Chondrocyte (in vitro differentiated cells): ENCODE results near the gene NDUFS8. TPM values are rescaled to one million over a fixed set of nuclear protein-coding genes. Genes with fewer than 3 reads are reported as not detected.

Experiments used
- DNase-seq: peaks from one replicate; pipeline ENCODE4 v3.0.0; 2021; ENCODE audit warnings: mixed read lengths, low spot score
- H3K27ac Mint-ChIP-seq: one replicate; pipeline ENCODE4 v1.8.0; 2021; ENCODE audit warnings: mild to moderate bottlenecking, moderate library complexity, mixed read lengths; ENCODE audit not compliant: unreplicated experiment
- H3K27me3 Mint-ChIP-seq: 2 replicates; pipeline ENCODE4 v1.8.0; 2021; ENCODE audit warnings: low read depth, mixed read lengths
- H3K36me3 Mint-ChIP-seq: 2 replicates; pipeline ENCODE4 v1.8.0; 2021; ENCODE audit warnings: low read depth, mixed read lengths
- H3K4me1 Mint-ChIP-seq: 2 replicates; pipeline ENCODE4 v1.8.0; 2021; ENCODE audit warnings: low read depth, mild to moderate bottlenecking, mixed read lengths
- H3K4me3 Mint-ChIP-seq: one replicate; pipeline ENCODE4 v1.8.0; 2021; ENCODE audit warnings: mild to moderate bottlenecking, moderate library complexity, mixed read lengths; ENCODE audit not compliant: unreplicated experiment
- H3K9me3 Mint-ChIP-seq: 2 replicates; pipeline ENCODE4 v1.8.0; 2021; ENCODE audit warnings: low read depth, mixed read lengths
- total RNA-seq: library from RNA; stranded (reverse); gene quantifications from 3 replicates; pipeline ENCODE4 v1.2.1, GENCODE V29; 2021
- TF ChIP-seq, protein P1 (sequence below): fragments of 200-600 bp; sonication (generic); IDR thresholded peaks from 2 replicates; pipeline ENCODE4 v1.5.0; 2021; ENCODE audit warnings: antibody characterized with exemption, mild to moderate bottlenecking, moderate library complexity

Gene NDUFS8
- total RNA-seq, 1 donor from 2014 or later, result 140 TPM

DNA sequence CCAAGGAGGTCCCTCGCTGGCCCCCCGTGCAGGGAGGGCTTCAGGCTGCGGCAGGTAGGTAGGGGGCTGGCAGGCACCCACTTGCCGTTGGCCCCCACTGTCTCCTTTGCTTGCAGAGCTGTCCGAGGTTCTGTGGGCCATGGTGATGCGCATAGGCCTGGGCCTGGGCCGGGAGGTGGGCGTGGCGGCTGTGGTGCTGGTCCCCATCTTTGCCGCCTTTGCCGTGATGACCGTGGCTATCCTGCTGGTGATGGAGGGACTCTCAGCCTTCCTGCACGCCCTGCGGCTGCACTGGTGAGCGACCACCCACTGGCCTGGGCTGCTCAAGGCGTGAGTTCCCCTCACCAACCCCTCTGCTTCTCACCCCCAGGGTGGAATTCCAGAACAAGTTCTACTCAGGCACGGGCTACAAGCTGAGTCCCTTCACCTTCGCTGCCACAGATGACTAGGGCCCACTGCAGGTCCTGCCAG, 19.9 kb downstream of the NDUFS8 start:
- no peak overlapping the region for H3K4me3 Mint-ChIP-seq
- H3K27me3 Mint-ChIP-seq, result no peaks in the 10 kb centered on the region
- H3K9me3 Mint-ChIP-seq, result no peaks in the 10 kb centered on the region
- H3K4me1 Mint-ChIP-seq, result no peaks in the 10 kb centered on the region
- H3K27ac Mint-ChIP-seq, result no peak overlapping the region
- DNase-seq, result no peak
- peaks cover 7% of the 10 kb centered on the region for H3K36me3 Mint-ChIP-seq
- TF ChIP-seq, protein P1, sequence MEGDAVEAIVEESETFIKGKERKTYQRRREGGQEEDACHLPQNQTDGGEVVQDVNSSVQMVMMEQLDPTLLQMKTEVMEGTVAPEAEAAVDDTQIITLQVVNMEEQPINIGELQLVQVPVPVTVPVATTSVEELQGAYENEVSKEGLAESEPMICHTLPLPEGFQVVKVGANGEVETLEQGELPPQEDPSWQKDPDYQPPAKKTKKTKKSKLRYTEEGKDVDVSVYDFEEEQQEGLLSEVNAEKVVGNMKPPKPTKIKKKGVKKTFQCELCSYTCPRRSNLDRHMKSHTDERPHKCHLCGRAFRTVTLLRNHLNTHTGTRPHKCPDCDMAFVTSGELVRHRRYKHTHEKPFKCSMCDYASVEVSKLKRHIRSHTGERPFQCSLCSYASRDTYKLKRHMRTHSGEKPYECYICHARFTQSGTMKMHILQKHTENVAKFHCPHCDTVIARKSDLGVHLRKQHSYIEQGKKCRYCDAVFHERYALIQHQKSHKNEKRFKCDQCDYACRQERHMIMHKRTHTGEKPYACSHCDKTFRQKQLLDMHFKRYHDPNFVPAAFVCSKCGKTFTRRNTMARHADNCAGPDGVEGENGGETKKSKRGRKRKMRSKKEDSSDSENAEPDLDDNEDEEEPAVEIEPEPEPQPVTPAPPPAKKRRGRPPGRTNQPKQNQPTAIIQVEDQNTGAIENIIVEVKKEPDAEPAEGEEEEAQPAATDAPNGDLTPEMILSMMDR, result no peak

- DNase-seq, result no peak
- Mint-ChIP-seq H3K9me3 (no peaks in the 10 kb centered on the region), H3K36me3 (peaks cover 7% of the 10 kb centered on the region), H3K27ac (no peak overlapping the region), H3K27me3 (no peaks in the 10 kb centered on the region), H3K4me3 (no peak overlapping the region), H3K4me1 (no peaks in the 10 kb centered on the region)
- TF ChIP-seq, protein P1, result no peak
Observed at GRCh38 chr11:68051191-68052136, 21.0 kb downstream of the NDUFS8 start.

DNA sequence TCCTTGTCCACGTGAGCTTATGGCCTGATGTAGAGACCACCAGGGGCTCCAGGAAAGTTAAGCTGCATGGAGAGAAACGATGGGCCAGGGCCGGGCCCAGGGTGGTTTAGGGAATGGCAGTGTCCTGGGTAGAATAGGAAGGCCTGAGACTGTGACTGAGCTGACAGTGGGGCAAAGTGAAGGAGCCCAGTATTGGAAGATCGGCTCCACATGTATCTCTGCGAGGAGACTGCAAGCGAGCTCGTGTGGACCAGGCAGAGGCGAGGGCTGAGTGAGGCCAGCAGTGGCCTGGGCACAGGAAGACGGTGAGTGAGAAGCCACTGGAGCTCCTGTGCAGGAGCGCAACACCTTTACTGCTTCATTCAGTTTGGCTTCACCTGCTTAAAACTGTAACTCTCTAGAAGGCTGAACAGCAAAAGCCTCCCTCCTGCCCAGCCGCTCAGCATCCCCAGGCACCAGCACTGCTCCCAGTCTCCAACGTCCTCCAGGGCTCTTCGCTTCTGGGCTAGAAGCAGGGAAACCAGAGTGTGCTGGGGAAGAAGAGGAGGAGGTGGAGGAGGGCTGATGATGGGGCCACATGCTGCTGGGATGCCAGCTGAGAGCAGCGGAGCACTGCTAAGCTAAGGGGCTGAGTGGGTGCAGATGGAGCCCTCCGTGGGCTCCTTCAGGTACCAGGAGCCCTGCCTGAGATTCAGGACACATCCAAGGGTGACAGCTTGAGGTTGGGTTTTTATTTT, 21.8 kb downstream of the NDUFS8 start:
- Mint-ChIP-seq H3K27ac (no peak overlapping the region), H3K4me3 (no peak overlapping the region), H3K36me3 (peaks cover 9% of the 10 kb centered on the region), H3K9me3 (no peaks in the 10 kb centered on the region), H3K27me3 (no peaks in the 10 kb centered on the region), H3K4me1 (no peaks in the 10 kb centered on the region)
- TF ChIP-seq, protein P1, result no peak
- DNase-seq, result no peak

DNA sequence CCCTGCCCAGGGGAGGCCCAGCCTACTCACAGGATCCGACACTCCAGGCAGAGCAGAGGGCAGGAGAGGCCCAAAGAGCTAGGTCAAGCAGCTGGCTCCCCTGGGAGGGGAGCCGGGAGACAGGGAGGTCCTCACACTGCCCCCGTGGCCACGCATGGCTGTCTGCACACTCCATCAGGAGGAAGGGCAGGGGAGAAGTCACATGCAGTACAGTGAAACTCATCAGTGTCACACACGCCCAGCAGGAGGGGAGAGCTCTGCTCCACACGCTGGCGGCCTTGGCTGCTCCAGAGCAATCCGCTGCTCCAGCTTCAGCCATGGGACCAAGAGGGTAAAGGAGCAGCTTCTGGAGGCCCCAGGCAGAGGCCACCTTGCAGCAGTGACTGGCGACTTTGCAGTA, 22.6 kb downstream of the NDUFS8 start:
- DNase-seq, result no peak
- peak overlapping the region; percentile 32 for H3K27ac Mint-ChIP-seq
- no peak overlapping the region for H3K4me3 Mint-ChIP-seq
- H3K27me3 Mint-ChIP-seq, result no peaks in the 10 kb centered on the region
- TF ChIP-seq, protein P1, result no peak
- no peaks in the 10 kb centered on the region for H3K4me1 Mint-ChIP-seq
- H3K36me3 Mint-ChIP-seq, result peaks cover 10% of the 10 kb centered on the region
- H3K9me3 Mint-ChIP-seq, result no peaks in the 10 kb centered on the region
